ENCODE data around the gene KIF1A.
A peak's percentile ranks its signal among the peaks of the same experiment; 100 is the strongest.
"Not testable (repeated sequence)": the region's sequence is repeated elsewhere in the genome, so short reads cannot be mapped to it uniquely, and the experiment has no call there.

The KIF1A gene

GRCh38 chr2:240848900-240849680, 29.1 kb upstream of the KIF1A start:
- no peak for DNase-seq (ENCODE audit: low spot score)

- no peak for DNase-seq (ENCODE audit: low spot score)
Observed at GRCh38 chr2:240847817-240848216, 27.8 kb upstream of the KIF1A start.

- no peak for DNase-seq (ENCODE audit: low spot score)
Observed at GRCh38 chr2:240846873-240847595, 27.0 kb upstream of the KIF1A start.

GRCh38 chr2:240846309-240846708, 26.3 kb upstream of the KIF1A start:
- not testable (repeated sequence) for DNase-seq (ENCODE audit: low spot score)

- DNase-seq (ENCODE audit: low spot score), result no peak
Observed at GRCh38 chr2:240840435-240841060, 20.5 kb upstream of the KIF1A start.

GRCh38 chr2:240839152-240840143, 19.4 kb upstream of the KIF1A start:
- DNase-seq (ENCODE audit: low spot score), result no peak

- DNase-seq (ENCODE audit: low spot score), result no peak
Observed at GRCh38 chr2:240837621-240838020, 17.6 kb upstream of the KIF1A start.

GRCh38 chr2:240836781-240837467, 16.9 kb upstream of the KIF1A start:
- DNase-seq (ENCODE audit: low spot score), result no peak

GRCh38 chr2:240835528-240835927, 15.5 kb upstream of the KIF1A start:
- DNase-seq (ENCODE audit: low spot score), result no peak

- no peak for DNase-seq (ENCODE audit: low spot score)
Observed at GRCh38 chr2:240834377-240834975, 14.5 kb upstream of the KIF1A start.

GRCh38 chr2:240833724-240834285, 13.8 kb upstream of the KIF1A start:
- no peak for DNase-seq (ENCODE audit: low spot score)

- DNase-seq (ENCODE audit: low spot score), result no peak
Observed at GRCh38 chr2:240832921-240833494, 13.0 kb upstream of the KIF1A start.

- DNase-seq (ENCODE audit: low spot score), result peak; percentile 97
Observed at GRCh38 chr2:240832205-240832727, 12.2 kb upstream of the KIF1A start.

- no peak for DNase-seq (ENCODE audit: low spot score)
Observed at GRCh38 chr2:240831594-240832204, 11.7 kb upstream of the KIF1A start.

GRCh38 chr2:240825476-240825875, 5.5 kb upstream of the KIF1A start:
- no peak for DNase-seq (ENCODE audit: low spot score)

GRCh38 chr2:240823449-240824336, 3.7 kb upstream of the KIF1A start:
- DNase-seq (ENCODE audit: low spot score), result no peak

GRCh38 chr2:240822280-240822847, 2.3 kb upstream of the KIF1A start:
- no peak for DNase-seq (ENCODE audit: low spot score)

- no peak for DNase-seq (ENCODE audit: low spot score)
Observed at GRCh38 chr2:240821429-240821778, 1.4 kb upstream of the KIF1A start.
